A549 treated with Hydrocortisone at 1 μM for 4 hours (cell line): ENCODE data around the gene THAP2. TPM values are rescaled to one million over a fixed set of nuclear protein-coding genes. Genes with fewer than 3 reads are reported as not detected.

Experiments
- total RNA-seq: library from RNA; stranded (reverse); fragments of 200-300 nt; extraction: Qiagen RNA extraction; gene quantifications from 5 replicates; pipeline ENCODE4 v1.2.3, GENCODE V29; 2022

The THAP2 gene
- total RNA-seq = 3.5 to 5.1 TPM (median 4.7 TPM) in 5 replicates

GRCh38 chr12:71663561-71664410 is at the start of gene THAP2, which contains the start of gene ZFC3H1:
THAP2 (plus strand) TSS chr12:71664301; CDS start chr12:71664510, 209 bp downstream.
ZFC3H1 (minus strand) TSS chr12:71663848; CDS start chr12:71663610, 238 bp downstream.

GRCh38 chr12:71685914-71686657 is 22.0 kb downstream of the THAP2 start, which contains the start of gene TMEM19:
TMEM19 (plus strand) TSS chr12:71686082; CDS start chr12:71686681, 599 bp downstream.

Other genes starting within 250 kb of the THAP2 start
- 0.02 TPM in 1 of 5 replicates, not detected in the others for gene LGR5, start 224.5 kb upstream of the THAP2 start, total RNA-seq
- gene ZFC3H1, start 453 bp upstream of the THAP2 start, total RNA-seq = 10.5 to 15.4 TPM (median 15.0 TPM) in 5 replicates
- 27.2 to 34.6 TPM (median 32.7 TPM) in 5 replicates for gene TMEM19, start 21.8 kb downstream of the THAP2 start, total RNA-seq
- 38.3 to 54.4 TPM (median 40.1 TPM) in 5 replicates for gene RAB21, start 90.6 kb downstream of the THAP2 start, total RNA-seq
- 21.1 to 29.0 TPM (median 21.6 TPM) in 5 replicates for gene TBC1D15, start 175.5 kb downstream of the THAP2 start, total RNA-seq